ENCODE results near the gene CASP2. TPM values are rescaled to one million over a fixed set of nuclear protein-coding genes. Genes with fewer than 3 reads are reported as not detected.

The CASP2 gene
- total RNA-seq, 2 donors from 2014 or later = 19.6 to 20.2 TPM

DNA sequence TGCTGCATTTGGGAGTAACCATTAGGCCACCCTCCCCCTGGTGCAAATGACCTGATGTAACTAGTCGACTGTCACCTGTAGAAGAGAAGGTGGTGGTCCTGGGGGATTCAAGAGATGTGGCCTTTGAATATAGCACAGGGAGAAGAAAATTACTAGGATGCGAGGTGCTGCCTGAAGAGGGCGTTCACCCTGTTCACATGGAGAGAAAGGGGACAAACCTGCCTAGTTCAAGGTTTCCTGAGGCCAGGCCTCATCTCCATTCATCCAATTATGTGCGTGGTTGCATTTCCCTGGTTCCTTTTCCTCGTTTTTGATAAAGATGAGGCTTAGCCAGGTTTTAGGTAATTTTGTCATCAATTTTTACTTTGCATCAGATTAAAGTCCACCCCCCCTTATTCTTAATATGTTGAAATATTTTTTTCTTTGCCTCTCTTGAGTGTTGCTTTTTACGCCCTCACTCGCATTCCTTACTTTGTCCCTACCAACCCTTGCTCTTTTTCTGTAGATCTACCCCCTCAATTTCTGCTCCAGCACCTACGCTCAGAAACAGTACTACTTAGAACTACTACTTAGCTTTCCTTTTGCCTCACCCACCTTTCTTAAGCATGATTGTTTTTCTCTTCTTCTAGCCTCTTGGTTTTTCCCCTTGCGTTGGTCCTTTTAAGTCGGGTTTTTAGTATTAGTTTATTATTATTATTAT lies 41.5 kb downstream of the CASP2 start:
- Histone ChIP-seq H3K9me3 (no peaks in the 10 kb centered on the region), H3K4me1 (replicated peaks) (no peaks in the 10 kb centered on the region), H3K27me3 (replicated peaks; ENCODE audit: insufficient read depth) (no peaks in the 10 kb centered on the region), H3K4me3 (no peak overlapping the region), H3K36me3 (no peaks in the 10 kb centered on the region), H3K27ac (no peak overlapping the region)
- intact Hi-C loops (cut with DNase I) = no loop called here
- no peak for DNase-seq (ENCODE audit: low spot score)
- TF ChIP-seq POLR2AphosphoS5 (IDR thresholded peaks at IDR 0.05) (no peak), POLR2A (IDR thresholded peaks at IDR 0.05) (no peak), CTCF (IDR thresholded peaks at IDR 0.05) (no peak)
- 93% methylated on average over 10 of the region's 10 CpGs for WGBS

DNA sequence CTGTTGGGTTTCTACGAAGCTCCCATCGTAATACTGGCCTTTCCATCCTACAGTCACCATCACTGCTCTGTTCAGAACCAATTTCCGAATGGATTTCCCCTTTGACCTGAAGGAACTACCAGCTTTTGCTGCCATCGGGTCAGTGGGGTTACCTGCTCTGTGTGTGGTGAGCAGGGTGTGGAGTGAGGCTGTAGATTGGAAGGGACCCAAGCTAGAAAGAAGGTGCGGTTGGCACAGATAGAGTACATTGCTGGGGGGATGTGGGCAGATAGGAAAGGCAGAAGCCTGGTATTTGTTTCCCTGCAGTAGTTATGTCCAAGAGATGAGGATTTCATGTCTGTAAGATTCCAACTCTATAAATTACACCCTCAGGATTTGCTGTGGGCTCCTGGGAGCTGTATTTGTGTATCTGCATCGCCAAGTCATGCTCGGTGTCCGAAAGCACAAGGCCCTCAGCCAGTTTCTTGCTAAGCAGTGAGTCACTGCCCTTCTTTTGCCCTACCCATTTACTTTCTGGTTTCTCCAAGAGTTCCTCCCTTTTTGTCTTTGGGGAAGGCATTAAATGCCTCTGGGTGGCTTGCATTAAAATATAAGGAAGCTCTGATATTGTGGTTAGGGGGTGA lies 43.1 kb downstream of the CASP2 start:
- Histone ChIP-seq H3K4me3 (no peak overlapping the region), H3K36me3 (no peaks in the 10 kb centered on the region), H3K27ac (no peak overlapping the region), H3K4me1 (replicated peaks) (no peaks in the 10 kb centered on the region), H3K9me3 (no peaks in the 10 kb centered on the region), H3K27me3 (replicated peaks; ENCODE audit: insufficient read depth) (no peaks in the 10 kb centered on the region)
- 77% methylated on average over 8 of the region's 8 CpGs for WGBS
- TF ChIP-seq POLR2A (IDR thresholded peaks at IDR 0.05) = no peak
- no peak for TF ChIP-seq POLR2AphosphoS5 (IDR thresholded peaks at IDR 0.05)
- TF ChIP-seq CTCF (IDR thresholded peaks at IDR 0.05) = no peak
- DNase-seq (ENCODE audit: low spot score) = no peak
- intact Hi-C loops (cut with DNase I) = no loop called here

DNA sequence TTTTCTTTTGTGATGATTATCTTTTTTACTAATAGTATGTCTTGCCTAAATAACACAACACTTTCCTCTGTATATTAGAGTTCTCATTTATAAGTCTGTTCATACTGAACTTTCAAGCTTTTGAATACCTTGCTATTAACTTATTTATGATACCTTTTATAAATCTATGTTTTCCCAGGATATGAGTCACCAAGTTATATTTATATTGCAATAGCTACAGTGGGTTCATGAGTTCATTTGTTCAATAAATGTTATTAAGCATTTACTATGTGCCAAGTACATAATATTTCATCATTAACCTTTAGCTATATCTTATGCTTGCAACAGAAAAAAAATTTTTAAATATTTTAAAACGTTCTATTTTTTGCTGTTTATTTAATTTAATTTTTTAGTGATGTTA lies 46.1 kb downstream of the CASP2 start:
- Histone ChIP-seq H3K27me3 (replicated peaks; ENCODE audit: insufficient read depth) (no peaks in the 10 kb centered on the region), H3K9me3 (no peaks in the 10 kb centered on the region), H3K36me3 (no peaks in the 10 kb centered on the region), H3K4me3 (no peak overlapping the region), H3K4me1 (replicated peaks) (no peaks in the 10 kb centered on the region), H3K27ac (no peak overlapping the region)
- no peak for DNase-seq (ENCODE audit: low spot score)
- intact Hi-C loops (cut with DNase I) = no loop called here
- TF ChIP-seq POLR2AphosphoS5 (IDR thresholded peaks at IDR 0.05) (no peak), POLR2A (IDR thresholded peaks at IDR 0.05) (no peak), CTCF (IDR thresholded peaks at IDR 0.05) (no peak)
- 28% methylated on average over 1 of the region's 1 CpG for WGBS

- TF ChIP-seq CTCF (IDR thresholded peaks at IDR 0.05) (no peak), POLR2A (IDR thresholded peaks at IDR 0.05) (no peak), POLR2AphosphoS5 (IDR thresholded peaks at IDR 0.05) (no peak)
- no peaks in the 10 kb centered on the region for H3K4me1 ChIP-seq (replicated peaks)
- no peak overlapping the region for H3K27ac ChIP-seq
- no peaks in the 10 kb centered on the region for H3K9me3 ChIP-seq
- intact Hi-C loops (cut with DNase I) = no loop called here
- H3K4me3 ChIP-seq = no peak overlapping the region
- no peak for DNase-seq (ENCODE audit: low spot score)
- no peaks in the 10 kb centered on the region for H3K36me3 ChIP-seq
- 91% methylated on average over 3 of the region's 3 CpGs for WGBS
- no peaks in the 10 kb centered on the region for H3K27me3 ChIP-seq (replicated peaks; ENCODE audit: insufficient read depth)
Measured at GRCh38 chr7:143337216-143337615, 49.1 kb downstream of the CASP2 start.

GRCh38 chr7:143341842-143342241 lies 53.7 kb downstream of the CASP2 start:
- Histone ChIP-seq H3K4me3 (no peak overlapping the region), H3K27ac (no peak overlapping the region), H3K9me3 (no peaks in the 10 kb centered on the region), H3K27me3 (replicated peaks; ENCODE audit: insufficient read depth) (no peaks in the 10 kb centered on the region), H3K36me3 (no peaks in the 10 kb centered on the region), H3K4me1 (replicated peaks) (no peaks in the 10 kb centered on the region)
- intact Hi-C loops (cut with DNase I) = no loop called here
- WGBS = 90% methylated on average over 8 of the region's 8 CpGs
- TF ChIP-seq POLR2AphosphoS5 (IDR thresholded peaks at IDR 0.05) = no peak
- no peak for TF ChIP-seq POLR2A (IDR thresholded peaks at IDR 0.05)
- TF ChIP-seq CTCF (IDR thresholded peaks at IDR 0.05) = no peak
- DNase-seq (ENCODE audit: low spot score) = no peak
